Activated T-helper 1 cell treated with anti-CD3 and anti-CD28 coated beads, Interleukin-2, amount 50 U/mL, for 16 hours (primary cell): ENCODE results near the gene EME2.
"Not testable (repeated sequence)": the region's sequence is repeated elsewhere in the genome, so short reads cannot be mapped to it uniquely, and the experiment has no call there.

Source experiments
- DNase-seq, 2 donors: peaks; one replicate each; pipeline ENCODE4 v3.0.0-alpha.2; 2020; ENCODE audit warnings: low read depth in 1 of 2, low spot score in 1 of 2

EME2 gene, protein sequence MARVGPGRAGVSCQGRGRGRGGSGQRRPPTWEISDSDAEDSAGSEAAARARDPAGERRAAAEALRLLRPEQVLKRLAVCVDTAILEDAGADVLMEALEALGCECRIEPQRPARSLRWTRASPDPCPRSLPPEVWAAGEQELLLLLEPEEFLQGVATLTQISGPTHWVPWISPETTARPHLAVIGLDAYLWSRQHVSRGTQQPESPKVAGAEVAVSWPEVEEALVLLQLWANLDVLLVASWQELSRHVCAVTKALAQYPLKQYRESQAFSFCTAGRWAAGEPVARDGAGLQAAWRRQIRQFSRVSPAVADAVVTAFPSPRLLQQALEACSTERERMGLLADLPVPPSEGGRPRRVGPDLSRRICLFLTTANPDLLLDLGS

DNA sequence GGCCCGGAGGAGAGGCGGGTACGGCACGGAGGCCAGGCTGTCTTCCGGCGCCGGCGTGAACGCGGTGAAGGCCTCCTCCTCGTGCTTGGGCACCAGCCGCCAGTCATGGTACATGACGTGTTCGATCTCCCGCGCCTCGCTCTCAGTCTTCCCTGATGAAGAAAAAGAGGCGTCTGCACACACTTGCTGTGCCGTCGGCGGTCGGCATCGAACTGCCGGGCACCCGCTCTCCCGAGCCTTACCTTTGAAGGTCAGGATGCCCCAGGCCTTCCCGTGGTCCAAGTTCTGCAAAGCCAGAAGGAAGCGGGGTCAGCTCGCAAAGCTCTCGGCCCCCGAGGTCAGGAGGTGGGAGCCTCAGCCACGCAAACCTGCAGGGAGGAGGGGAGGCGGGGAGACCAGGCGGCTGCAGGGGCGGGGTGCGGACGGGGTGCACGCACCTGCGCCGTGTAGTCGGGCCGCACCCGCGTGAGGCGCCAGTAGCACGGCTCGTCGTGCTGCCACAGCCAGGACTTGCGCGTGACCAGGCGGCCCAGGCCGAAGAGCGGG is at the start of gene EME2:
TSS of gene EME2 (plus strand) at position 449 of the 546 bp plus-strand sequence. CDS start 418 bp downstream, outside the sequence.
- peak in 1 of 2 donors; percentile 37 for DNase-seq

DNA sequence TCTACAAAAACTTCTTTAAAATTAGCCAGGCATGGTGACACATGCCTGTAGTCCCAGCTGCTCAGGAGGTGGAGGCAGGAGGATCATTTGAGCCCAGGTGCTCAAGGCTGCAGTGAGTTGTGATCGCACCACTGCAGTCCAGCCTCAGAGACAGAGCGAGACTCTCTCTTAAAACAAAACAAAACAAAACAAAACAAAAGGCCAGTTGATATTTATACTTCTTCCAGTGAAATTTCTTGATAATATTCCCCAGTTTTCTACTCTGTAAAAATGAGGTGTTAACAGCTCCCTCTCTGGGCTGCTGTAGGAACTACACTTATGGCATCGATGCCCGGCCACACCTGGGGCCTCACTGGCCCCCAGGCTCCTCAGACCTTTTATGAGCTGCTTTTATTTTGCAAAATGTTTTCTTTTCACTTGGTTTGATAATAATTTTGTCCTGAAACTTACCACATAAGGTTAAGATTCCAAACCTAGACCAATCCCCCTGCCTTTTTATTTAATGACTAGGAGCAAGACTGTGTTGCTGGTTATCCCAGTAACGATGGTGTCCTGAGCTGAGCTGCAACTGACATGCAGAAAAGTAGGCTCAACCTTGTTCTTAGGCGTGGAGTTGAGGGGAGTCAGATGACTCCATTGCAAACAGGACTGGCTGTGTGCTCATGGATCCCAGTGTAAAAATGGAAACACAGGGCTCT is 49.0 kb upstream of the EME2 start:
- no peak for DNase-seq

DNA sequence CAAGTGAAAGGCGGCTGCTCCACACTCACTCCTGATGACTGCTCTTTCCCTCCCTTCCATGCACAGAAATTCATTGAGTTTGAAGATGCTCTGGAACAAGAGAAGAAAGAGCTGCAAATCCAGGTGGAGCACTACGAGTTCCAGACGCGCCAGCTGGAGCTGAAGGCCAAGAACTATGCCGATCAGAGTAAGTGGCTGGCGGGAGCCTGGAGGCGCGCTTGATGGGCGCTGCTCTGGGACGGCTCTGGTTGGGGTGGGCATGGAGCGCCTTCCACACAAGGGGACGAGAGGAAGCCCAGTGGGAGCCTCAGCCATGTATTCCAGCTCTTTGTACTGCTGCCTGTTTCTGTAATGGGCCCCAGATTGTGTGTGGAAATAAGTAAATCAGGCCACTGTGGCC is 48.1 kb upstream of the EME2 start:
- DNase-seq = no peak

DNA sequence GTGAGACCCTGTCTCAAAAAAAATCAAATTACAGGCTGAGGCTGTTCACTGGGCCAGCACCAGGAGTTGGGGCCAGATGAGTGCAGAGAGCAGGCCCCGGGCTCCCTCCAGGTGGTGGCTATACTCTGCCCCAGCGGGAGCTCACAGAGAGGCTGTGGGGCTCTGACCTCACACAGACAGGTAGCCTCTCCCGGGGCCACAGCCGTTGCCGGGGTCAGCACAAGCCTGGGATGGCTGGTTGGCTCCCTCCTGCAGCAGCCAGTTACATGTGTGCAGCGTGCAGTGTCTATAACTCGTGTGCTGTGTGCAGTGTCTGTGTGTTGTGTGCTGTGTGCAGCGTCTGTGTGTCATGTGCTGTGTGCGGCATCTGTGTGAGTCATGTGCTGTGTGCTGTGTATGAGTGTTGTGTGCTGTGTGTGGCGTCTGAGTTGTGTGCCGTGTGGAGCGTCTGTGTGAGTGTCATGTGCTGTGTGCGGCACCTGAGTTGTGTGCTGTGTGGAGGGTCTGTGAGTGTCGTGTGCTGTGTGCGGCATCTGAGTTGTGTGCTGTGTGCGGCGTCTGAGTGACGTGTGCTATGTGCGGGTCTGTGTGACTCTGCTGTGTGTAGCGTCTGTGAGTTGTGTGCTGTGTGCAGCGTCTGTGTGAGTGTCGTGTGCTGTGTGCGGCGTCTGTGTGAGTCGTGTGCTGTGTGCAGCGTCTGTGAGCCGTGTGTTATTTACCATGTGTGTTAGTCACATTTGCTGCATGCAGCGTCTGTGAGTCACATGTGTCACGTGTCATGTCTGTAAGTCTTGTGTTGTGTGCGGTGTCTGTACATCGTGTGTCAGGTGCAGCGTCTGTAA is 45.7 kb upstream of the EME2 start:
- DNase-seq = no peak

DNA sequence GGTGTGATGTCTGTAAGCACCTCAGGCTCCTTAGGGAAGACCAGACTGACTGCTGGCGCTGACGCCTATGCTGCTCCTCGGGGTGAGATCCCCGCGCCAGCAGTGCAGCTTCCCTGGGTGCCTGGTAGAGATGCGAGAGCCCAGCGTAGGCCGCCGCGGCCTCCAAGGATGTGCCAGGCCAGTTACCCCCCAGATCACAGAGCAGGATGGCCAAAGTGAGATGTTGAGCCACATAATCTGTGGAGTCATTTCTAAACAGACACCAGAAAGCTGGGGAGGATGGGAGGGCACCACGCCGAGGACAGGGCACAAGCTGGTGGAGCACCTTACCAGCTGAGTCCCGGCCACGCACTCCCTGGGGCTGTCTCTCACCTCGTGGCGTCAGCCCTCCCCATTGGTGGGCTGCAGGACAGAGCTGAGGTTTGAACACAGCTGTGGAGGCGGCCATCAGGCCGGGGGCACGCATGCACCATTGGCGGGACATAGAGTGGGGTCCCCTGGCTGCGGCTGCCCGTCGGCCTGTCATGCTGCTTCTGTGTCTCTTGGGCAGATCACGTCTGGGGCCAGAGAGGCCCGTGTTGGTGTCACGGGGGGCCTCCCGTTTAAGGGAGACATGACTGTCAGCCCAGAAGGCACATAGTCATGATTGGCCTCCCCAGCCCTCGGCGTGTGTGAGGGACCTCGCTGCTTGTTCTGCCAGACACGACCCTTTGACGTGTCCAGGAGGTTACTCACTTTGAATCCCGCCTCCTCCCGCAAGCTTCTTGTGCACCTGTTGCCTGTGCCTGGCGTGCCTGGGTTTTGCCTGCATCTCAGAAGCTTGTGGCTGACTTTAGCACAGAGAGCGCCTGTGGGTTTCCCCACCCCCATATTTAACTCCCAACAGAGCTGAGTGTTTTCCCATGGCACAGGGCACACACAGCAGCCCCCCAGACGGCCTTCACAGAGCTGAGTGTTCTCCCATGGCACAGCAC is 44.7 kb upstream of the EME2 start:
- DNase-seq = no peak

DNA sequence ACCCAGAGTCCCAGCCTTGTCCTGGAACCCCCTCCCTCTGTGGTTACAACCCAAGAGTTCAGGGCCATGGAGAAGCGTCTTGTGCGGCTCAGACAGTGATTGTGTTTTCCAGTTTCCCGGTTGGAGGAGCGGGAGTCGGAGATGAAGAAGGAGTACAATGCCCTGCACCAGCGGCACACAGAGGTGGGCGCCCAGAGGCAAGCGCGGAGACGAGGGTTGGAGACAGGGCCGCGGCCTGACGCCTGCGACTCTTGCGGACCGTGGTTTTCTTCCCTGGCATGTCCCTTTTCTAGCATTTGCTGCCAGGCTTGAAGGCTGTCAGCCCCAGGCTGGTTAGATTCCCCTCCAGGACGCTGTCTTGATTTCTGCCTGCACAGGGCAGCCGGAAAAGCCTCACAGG is 43.6 kb upstream of the EME2 start:
- DNase-seq = no peak

DNA sequence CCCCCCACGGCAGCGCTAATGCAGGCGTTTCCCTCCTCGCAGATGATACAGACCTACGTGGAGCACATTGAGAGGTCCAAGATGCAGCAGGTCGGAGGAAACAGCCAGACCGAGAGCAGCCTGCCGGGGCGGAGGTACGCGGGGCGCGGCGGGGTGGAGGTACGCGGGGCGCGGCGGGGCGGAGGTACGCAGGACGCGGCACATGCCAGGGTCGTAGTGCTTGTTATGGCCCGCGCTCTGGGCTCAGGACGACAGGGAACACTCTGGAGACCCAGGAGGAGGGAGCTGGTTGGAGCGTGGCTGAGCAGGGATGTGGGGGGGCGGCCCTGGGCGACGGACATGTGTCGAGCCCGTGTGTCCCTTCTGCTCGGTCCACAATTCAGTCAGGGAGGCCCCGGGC is 43.2 kb upstream of the EME2 start:
- no peak for DNase-seq

DNA sequence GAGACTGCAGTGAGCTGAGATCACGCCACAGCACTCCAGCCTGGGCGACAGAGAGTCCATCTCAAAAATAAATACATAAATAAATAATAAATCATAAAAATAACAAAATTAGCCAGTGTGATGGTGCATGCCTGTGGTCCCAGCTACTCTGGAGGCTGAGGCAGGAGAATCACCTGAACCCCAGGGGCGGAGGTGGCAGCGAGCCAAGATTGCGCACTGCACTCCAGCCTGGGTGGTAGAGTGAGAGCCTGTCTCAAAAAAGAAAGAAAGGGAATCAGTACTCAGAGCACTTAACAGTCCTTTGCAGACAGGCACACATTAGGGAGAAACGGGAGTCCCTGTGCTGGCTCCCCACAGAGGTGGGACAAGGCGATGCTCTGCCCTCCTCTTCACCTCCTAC is 41.5 kb upstream of the EME2 start:
- DNase-seq = no peak

DNA sequence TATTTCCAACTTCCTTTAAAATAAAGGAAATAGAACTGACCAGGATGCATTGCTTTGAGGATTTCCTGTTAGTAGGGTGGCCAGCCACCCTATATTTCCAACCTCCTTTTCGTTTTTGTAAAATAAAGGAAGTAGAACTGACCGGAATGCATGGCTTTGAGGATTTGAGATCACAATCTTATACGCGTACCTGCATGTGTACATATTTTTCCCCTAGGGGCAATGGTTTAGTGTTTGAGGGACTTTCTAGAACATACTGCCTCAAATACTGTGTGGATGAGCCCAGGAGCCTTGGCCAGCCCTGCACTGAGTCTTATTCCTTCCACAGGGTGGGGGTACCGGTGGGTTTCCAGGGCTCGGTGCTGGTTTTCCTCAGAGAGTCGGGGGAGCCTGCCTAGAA is 41.0 kb upstream of the EME2 start:
- no peak for DNase-seq

DNA sequence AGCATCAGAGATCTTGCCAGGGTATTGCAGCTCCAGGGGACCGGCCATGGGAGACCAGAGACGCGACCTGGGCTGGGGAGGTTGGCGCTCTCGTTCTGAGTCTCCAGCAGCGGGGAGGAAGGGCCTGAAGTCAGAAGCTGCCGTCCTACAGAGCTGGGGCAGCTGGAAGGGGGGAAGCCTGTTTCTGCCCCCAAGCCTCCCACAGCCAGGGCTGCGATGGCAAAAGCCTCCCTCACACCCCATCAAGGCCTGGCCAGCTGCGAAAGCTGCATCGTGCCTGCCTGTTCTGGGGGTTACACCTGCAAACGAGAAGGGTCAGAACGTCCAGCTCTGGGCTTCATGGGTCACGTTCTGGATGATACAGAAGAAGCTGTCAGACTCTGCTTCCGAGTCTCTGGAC is 40.5 kb upstream of the EME2 start:
- DNase-seq = no peak

DNA sequence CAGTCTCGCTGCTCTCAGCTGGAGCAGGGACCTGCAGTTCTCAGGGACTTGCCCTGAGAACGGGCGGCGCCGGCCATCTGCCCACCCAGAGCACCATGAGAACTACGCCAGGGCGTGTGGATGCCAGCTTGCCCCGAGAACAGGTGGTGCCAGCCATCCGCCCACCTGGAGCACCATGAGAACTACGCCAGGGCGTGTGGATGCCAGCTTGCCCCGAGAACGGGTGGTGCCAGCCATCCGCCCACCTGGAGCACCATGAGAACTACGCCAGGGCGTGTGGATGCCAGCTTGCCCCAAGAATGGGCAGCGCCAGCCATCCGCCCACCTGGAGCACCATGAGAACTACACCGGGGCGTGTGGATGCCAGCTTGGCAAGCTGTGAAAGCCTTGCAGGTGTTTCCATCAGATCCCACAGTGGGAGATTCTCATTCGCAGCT is 40.0 kb upstream of the EME2 start:
- not testable (repeated sequence) for DNase-seq

DNA sequence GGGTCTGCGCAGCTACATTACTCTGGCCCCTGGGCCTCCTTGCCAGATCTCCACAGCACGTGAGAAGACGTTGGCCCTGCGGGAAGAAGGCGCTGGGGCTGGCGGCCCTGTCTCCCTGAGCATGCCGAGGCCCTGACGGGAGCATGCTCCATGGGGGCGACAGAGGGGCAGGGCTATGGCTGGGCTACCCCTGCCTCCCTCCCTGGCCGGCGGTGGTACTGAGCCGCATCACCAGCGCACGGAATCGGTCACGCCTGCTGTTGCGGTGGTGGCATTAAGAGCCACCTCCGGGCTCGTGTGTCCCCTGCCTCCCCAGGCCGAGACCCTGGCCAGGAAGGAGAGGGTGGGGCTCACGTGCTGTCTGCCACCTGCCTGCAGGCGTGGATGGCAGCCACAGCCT is 38.5 kb upstream of the EME2 start:
- DNase-seq = no peak

DNA sequence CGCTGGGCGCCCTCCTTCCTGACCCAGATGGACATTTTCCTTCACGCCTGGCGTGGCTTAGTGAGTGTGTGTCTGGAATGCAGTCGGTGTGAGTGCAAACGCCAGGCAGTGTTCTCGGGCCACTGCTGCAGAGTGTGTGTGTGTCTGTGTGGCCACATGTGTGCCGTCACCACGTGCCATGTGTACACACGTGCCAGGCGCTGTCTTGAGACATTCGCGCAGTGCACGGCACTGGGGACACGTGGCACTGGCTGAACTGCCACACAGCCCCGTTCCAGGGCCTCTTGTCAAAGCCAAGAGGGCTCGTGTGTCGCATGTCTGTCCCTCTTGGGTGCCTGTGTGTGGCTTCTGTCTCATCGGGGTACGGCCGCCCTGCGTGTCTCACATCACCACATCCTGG is 37.8 kb upstream of the EME2 start:
- no peak for DNase-seq

DNA sequence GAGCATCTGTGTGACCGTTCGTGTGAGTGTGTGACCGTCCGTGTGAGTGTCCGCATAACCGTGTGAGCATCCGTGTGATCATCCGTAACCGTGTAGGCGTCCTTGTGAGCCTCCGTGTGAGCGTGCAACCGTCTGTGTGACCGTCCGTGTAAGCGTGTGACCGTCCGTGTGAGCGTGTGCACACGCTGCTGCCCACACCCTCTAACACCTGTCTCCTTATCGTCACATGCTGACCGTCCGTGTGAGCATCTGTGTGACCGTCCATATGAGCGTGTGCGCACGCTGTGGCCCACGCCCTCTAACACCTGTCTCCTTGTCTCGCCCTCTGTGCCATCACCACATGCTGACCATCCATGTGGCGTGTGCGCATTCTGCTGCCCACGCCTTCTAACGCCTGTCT is 32.4 kb upstream of the EME2 start:
- no peak for DNase-seq

DNA sequence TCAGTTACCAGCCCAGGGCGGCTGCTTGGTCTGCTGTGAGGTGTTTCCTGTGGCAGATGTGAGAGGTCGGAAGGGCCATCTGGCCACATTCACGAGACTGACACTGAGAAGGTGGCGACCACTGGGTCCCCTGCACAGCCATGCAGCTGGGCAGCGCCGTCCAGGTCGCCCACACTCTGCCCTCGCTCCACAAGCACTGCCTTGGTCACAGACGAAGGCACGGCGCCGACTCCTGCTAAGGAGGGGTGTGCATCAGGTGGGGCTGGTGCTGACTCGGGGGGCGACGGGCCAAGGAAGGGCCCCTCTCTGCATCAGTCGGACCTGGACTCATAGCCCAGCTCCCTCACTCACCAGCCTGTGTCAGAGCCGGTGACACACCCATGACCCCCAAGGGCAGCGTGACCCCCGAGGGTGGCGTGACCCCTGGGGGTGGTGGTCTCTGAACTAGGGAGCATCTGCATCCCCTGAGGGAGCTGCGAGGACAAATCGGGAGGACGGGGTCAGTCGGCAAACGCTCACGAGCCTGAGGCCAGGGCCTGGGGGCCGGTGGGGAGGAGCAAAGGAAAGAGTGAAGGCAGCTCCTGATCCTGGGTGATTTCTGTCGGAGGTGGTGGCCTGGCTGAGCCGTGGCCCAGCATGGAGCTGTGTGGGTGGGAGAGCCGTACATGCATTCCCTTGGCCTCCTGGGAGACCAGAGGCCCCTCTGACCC is 31.7 kb upstream of the EME2 start:
- DNase-seq = no peak

DNA sequence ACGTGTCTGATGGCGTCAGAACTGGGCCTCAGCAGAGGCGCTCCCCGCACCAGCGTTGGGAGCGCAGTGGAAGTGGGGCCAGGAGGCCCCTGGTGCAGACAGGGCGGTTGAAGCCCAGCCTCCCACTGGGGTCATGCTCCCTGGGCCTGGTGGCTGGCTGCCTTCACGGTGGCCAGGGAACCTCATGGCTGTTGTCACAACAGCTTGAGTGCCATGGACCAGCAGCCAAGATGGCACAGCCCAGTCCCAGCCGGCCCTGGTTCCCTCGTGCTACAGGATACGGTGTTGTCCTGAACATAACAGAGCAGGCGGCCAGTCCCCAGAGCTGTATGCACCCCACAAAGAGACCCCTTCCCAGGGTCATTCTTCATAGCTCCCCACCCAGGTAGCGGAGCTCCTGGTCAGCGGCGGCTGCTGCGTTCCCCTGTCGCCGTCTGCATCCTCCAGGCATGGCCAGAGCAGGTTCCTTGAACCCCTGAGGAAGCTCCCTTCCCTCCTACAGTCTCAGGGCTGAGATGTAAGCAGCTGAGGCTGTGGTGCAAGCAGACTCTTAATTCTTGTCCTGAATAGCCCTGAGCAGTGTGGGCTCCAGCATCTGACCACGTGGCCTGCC is 31.0 kb upstream of the EME2 start:
- no peak for DNase-seq

DNA sequence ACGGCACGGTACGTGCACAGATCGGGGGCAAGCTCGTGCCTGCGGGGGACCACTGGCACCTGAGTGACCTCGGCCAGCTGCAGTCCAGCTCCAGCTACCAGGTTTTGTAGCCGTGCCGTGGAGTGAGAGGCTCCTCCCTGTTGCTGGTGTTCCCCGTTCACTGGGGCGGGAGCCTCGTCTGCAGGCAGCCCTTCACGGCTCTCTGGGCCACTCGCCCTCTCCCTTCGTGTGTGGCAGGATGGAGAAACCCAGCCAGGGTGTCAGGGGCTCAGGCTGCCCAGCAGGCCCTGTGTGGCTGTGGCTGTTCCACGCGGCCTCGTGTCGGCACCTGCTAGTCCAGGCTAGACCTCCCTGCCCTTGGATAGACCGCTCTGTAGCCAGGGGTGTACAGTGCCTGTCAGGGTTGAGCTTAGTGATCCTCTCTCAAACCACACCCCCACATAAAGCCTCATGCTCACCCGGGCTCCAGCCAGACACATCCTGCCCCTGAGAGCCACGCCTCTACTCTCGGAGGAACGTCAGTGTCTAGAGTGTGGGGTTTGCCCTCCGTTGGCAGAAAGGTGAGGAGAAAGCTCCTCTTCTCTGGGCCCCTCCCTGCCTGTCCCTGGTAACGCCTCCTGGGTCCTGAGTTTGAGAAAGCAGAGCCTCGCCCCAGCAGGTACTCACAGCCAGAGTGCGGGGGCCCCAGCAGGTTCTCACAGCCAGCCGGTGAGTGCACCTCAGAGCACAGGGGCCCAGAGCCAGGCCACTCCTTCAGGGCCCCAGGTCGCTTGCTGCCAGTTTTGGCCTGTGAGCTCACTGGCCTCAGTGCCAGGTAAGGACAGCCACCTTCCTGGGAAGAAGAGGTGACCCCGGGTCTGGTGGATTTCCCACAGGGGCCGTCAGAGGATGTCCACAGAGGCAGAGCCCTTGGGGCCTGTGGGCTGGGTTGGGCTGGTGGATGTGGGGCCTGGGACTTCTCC is 29.0 kb upstream of the EME2 start:
- no peak for DNase-seq

DNA sequence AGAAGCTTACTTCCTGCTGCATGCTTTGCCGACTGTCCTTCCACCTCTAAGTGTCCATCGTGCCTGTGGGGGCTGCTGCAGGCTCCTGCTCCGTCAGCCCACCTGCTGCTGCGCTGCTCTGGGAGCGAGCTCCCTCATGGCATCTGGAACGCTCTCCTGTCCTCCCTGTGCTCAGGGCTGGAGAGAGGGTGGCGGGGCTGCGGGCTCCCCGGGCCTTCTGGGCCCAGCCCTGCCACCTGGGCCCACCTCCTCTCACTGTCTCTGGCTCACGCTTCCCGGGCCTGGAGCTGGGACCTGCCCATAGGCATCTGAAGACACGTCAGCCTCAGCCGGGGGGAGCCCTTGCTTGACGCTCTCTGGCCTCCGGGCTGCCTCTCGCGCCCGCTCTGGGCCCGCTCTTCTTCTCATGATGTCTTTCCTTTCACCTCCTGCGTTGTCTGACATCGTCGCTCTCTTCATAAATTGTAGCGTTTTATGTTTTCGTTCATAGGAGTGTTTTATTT is 28.2 kb upstream of the EME2 start:
- DNase-seq = no peak
